ENCODE results near the gene NAV2.

The NAV2 gene

DNA sequence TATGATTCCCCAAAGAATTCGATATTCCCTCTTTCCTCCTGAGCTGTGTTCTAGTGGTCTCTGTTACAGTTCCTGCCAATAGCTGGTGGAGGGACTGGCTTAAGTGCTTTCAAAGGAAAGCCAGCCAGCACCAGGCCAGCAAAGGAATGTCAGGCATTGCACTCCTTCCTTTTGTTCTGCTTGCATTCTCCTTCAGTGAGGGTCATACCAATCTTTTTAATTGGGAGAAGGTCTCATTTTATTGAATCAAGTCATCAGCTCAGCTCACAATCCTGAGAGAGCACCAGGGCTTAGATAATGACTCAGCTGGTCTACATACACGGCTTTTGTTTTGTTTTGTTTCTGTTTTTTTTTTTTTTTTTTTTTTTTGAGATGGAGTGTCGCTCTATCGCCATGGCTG is 222.9 kb downstream of the NAV2 start:
- no peak for DNase-seq (ENCODE audit: low read depth)
- TF ChIP-seq CTCF (IDR thresholded peaks at IDR 0.05; ENCODE audit: insufficient read depth, low read depth, low read length, missing control alignments), result no peak
- no peak overlapping the region for H3K4me3 ChIP-seq (ENCODE audit: low read length)

DNA sequence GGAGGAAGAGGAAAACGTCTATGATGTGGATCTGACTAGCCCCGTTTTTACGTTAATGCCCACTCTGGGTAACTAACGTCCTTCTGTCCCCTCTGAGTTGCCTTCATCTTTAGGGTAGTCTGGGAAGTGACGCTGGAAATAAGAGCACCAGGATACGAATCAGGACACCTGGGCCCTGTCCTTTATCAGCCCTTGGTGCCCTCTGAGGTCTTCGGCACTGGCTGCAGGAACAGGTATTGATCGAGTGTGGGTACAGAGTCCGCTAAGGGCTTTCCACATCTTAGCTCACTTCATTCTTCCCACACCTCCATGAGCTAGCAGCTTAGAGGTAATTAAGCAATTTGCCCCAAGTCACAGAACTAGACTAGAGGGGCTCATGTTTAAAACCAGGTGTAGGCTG is 223.8 kb downstream of the NAV2 start:
- TF ChIP-seq CTCF (IDR thresholded peaks at IDR 0.05; ENCODE audit: insufficient read depth, low read depth, low read length, missing control alignments), result no peak
- no peak overlapping the region for H3K4me3 ChIP-seq (ENCODE audit: low read length)
- DNase-seq (ENCODE audit: low read depth), result no peak

- DNase-seq (ENCODE audit: low read depth), result peak; percentile 65
- TF ChIP-seq CTCF (IDR thresholded peaks at IDR 0.05; ENCODE audit: insufficient read depth, low read depth, low read length, missing control alignments), result peak; percentile 91
- H3K4me3 ChIP-seq (ENCODE audit: low read length), result no peak overlapping the region
These were observed 225.7 kb downstream of the NAV2 start for GRCh38 chr11:19938169-19938856.

GRCh38 chr11:19938866-19939265 is 226.2 kb downstream of the NAV2 start:
- H3K4me3 ChIP-seq (ENCODE audit: low read length), result no peak overlapping the region
- DNase-seq (ENCODE audit: low read depth), result peak; percentile 66
- TF ChIP-seq CTCF (IDR thresholded peaks at IDR 0.05; ENCODE audit: insufficient read depth, low read depth, low read length, missing control alignments), result no peak

DNA sequence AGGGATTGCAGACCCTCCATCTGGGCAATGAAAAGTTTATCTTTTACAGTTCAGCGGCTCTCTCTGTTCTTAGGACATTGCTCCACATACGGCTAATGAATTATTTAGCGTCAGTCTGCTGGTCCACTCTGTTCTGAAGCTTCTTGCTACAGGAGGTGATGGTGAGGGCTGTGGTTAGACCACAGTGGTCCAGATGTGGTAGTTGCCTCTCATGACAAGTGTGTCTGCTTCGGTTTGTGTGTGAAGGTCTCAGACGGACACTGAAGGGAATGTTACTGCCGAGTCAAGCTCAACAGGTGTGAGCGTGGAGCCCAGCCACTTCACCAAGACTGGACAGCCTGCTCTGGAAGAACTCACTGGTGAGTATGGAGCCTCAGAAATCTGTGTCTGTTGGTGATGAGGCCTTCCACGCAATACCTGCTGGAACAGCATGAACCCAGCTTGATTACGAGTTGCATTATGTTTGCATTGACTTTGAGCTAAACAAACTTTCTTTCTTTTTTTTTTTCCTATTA is 226.8 kb downstream of the NAV2 start:
- no peak for TF ChIP-seq CTCF (IDR thresholded peaks at IDR 0.05; ENCODE audit: insufficient read depth, low read depth, low read length, missing control alignments)
- no peak for DNase-seq (ENCODE audit: low read depth)
- no peak overlapping the region for H3K4me3 ChIP-seq (ENCODE audit: low read length)

DNA sequence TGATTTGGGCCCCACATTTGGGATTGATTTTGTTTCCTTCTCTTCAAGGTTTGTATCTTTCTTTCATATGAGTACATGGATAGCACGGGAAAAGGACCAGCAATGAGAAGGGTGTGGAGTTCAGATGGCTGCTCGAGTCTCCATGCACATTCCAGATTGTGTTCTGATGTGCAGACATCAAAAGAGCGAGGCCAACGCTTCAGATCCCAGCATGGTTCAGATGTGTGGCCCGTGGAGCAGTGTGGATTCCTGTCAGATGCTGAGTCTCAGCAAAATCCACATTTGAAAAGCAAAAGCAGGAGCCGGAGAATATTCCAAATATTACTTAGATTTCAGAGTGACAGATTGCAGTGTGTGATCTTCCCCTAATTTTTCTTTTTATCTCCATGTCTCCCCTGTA is 228.2 kb downstream of the NAV2 start:
- no peak overlapping the region for H3K4me3 ChIP-seq (ENCODE audit: low read length)
- no peak for TF ChIP-seq CTCF (IDR thresholded peaks at IDR 0.05; ENCODE audit: insufficient read depth, low read depth, low read length, missing control alignments)
- no peak for DNase-seq (ENCODE audit: low read depth)

- TF ChIP-seq CTCF (IDR thresholded peaks at IDR 0.05; ENCODE audit: insufficient read depth, low read depth, low read length, missing control alignments), result no peak
- no peak overlapping the region for H3K4me3 ChIP-seq (ENCODE audit: low read length)
- DNase-seq (ENCODE audit: low read depth), result no peak
These were observed 234.0 kb downstream of the NAV2 start for GRCh38 chr11:19946681-19947080.
